ENCODE results near the gene MR1.
A peak's percentile ranks its signal among the peaks of the same experiment; 100 is the strongest.

Gene MR1

GRCh38 chr1:181062836-181063428, 29.1 kb downstream of the MR1 start:
- DNase-seq (ENCODE audit: low spot score): no peak

DNA sequence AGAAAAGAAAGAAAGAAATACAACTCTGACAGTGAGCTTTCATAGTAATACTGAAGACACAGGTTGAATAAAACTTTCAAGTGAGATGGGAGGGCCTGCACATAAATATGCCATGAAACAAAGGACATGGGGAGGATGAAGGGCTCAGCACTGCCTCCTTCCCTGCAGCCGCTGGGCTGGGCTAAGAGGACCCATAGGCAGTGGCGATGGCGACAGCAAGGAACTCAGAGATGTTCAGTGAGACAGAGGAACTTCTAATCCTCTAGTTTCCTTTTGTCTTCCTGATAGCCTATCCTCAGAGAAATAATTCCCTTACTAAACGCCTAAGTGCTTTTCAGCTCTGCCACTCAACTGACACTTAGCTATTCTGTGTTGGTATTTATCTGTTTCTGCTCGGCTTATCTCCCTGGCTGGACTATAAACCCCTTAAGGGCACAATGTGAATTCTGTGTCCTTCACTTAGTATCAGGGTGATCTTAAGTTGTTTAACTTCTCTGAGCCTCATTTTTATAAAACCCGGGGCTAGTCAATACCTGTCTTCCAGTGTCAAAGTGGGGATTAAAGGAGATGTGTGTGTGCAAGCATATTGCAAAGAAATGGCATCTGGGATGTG, 30.3 kb downstream of the MR1 start:
- no peak for DNase-seq (ENCODE audit: low spot score)

DNA sequence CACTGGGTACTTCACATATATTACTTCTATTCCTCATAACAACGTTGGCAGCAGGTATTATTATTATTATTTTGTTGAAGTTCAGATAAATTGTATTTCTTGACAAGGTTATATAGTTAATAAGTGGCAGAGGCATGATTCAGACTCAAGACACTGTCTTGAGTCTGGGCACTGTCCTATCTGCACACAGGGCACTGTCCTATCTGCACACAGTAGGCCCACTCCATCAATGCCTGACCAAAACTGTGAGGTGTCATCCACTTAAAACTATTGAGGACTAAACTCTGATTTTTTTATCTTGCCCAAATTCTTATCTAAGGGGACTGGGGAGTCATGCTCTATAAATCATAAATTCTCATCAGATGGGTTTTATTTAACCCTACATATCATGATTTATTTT, 30.9 kb downstream of the MR1 start:
- no peak for DNase-seq (ENCODE audit: low spot score)

DNA sequence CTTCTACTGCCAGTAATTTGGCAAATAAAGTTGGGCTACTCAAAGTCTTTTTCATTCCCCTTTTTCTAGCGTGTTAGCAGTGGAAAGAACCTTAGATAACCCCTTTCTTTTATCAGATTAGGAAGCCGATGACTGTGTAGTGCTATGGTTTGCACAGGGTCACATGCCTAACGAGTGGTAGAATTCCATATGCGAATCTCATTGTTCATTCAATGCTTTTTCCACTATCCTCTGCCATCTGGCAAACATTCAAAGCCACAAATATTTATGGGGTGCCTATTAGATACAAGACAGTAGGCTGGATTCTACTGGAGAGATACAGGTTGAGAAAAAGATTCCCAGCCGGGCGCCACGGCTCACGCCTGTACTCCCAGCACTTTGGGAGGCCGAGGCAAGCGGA, 39.9 kb downstream of the MR1 start:
- DNase-seq (ENCODE audit: low spot score): peak; percentile 86

DNA sequence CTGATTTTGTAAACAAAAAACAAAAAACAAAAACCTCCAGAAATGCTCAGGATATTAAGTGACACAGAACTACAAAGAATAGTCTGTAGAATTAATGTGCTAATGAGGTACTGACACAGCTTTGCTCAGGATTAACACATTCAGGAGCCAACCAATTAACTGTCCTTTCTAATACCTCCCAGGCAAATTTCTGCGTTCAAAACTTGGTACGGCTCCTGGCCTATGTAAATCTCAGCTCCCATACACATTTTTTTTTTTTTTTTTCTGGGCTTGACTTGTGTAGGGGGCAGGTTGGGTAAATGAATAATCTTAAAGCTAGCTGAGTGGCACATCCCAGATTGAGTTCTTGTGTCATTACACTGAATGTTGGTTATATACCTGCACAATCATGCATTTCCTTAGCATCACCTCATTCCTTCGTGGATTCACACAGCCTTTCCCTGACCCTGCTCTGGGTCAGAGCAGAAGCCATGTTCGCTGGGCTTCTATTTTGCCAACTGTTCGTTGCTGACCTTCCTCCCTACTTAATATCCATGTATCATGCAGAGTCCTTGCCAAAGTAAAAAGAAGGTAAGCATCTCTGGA, 42.1 kb downstream of the MR1 start:
- no peak for DNase-seq (ENCODE audit: low spot score)

GRCh38 chr1:181076852-181077251, 43.1 kb downstream of the MR1 start:
- DNase-seq (ENCODE audit: low spot score): no peak

DNA sequence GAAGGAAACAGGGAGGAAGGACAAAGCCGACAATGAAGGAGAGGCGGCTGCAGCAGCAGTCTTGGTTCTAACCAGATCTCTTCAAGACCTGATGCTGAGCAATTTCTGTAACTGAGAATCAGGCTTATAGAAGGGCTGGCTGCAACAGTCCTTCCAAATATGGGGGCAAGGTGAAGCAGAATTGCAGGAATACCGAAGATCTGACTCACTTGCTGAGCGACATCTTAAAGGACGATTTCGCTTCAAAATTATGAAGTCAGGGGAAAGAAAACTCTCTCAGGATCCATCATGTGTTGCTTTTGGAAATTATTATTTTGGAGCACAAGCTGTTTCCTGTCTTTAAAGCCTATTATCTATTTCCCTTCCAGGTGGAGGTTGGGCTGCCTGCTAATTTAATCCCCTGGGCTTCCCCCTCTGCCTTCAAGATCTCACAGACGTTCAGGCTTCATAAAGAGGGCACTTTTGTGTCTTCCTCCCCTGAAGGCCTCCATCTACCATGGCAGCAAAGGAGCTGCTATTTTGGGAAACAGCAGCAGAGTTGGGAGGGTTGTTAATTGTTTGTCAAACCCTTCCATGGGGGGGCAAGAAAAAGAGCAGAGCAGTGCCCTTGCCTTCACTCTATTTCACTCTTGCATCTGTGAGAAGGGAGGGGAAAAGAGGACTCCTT, 43.9 kb downstream of the MR1 start:
- DNase-seq (ENCODE audit: low spot score): no peak

GRCh38 chr1:181079382-181079781, 45.6 kb downstream of the MR1 start:
- DNase-seq (ENCODE audit: low spot score): no peak

DNA sequence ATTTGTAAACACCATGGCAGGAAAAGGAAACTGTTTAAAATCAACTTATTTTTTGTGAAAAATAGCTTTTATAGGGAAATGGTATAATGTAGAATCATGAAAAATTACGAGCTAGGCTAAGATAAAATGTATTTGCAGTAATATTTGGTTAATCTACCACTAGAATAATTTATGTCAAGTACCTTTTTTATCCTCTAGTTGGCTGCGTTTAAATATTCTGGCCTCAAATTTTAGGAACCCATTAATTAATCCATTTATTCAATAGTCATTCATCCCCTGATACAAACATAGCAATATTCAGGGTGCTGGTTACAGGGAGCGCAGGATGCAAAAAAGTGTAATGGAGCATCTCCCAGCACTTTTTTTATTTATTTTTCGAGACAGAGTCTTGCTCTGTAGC, 46.1 kb downstream of the MR1 start:
- no peak for DNase-seq (ENCODE audit: low spot score)

DNA sequence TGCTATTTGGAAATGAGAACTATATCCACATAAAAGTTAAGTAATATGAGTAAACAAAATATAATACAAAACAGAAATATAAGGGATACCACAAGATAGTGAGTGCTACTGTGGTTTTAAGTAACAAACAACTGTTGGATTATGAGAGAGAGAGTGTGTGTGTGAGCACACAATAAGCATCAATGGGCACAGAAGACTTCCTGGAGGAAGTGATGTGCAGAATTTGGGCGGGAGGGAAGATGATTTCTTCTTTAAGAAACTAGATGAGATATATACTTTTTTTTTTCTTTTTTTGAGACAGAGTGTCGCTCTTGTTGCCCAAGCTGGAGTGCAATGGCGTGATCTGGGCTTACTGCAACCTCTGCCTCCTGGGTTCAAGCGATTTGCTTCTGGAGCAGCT, 46.8 kb downstream of the MR1 start:
- no peak for DNase-seq (ENCODE audit: low spot score)

DNA sequence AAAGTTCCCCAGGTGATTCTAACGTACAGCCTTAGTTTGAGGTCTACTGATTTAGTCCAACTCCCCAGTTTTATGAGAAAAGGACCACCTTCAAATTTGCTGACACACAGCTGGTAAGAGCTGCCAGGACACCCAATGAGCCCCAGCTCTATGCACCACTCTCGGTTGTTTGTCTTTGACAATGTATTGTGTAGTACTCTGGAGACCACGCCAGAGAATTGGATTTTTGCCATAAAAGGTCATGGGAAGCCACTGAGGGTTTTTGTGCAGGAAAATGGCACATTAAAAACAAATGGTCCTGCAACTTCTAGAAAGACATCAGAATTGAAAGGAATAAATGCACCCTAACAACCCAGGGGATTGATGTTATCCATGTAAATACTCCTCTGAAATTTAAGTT, 47.6 kb downstream of the MR1 start:
- no peak for DNase-seq (ENCODE audit: low spot score)

- DNase-seq (ENCODE audit: low spot score): peak; percentile 77
These were observed 50.2 kb downstream of the MR1 start for GRCh38 chr1:181083842-181084605.

- DNase-seq (ENCODE audit: low spot score): no peak
These were observed 50.8 kb downstream of the MR1 start for GRCh38 chr1:181084606-181084969.

DNA sequence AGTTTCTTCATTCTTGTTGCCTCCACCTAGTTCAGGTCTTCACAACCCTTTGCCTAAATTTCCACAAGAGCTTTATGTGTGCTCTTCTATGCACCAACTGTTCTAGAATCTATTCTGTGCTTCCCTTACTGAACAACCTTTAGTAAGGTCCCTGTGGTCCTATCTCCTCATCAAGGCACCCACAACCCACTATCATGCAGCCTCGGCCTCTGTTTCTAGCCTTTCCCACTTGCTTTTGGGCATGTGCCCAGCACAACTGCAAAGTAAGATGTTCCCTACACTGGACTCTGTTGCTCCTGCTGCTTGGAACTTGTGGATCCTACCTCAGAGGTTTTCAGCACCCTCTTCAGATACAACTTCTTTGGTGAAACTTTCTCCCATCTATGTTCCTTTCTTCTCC, 52.3 kb downstream of the MR1 start:
- no peak for DNase-seq (ENCODE audit: low spot score)

DNA sequence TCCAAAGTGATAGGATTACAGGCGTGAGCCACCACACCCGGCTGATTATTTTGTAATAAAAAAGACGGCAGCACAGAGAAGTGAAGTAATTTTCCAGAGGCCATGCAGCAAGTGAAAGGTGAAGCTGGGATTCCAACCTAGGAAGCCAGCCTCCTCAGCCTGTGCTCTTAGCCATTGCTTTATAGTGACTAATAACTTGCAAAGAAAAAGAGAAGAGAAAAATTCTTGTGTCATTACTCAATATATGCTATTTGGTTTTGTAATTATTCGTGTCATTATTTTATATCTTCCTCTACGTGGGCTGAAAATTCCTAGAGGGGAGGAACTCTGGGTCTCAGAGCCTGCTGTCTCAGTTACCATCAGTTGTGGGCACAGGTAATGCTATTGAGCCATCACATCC, 53.1 kb downstream of the MR1 start:
- peak; percentile 46 for DNase-seq (ENCODE audit: low spot score)

DNA sequence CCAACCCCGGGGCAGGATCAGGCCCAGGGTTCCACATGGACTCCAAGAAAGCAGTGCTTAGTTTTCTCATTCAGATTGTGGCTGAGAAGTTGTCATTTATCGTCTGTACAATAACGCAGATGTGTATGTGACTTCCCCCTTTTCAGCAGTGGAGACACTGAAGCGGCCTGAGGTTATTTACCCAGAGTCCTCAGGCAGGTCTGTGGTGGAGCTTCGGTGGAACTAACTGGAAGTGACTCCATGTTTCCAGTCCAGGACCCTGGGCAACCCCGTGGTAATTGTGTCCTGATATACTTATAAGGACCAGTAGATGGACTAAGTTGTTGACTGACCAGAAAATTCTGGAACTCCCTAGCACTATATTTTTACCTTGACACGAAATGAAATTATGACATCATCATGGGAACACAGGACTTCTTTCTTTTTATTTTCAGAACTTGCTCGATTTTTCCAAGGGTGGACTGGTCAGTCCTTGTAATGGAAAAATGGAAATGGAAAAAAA, 53.7 kb downstream of the MR1 start:
- peak; percentile 55 for DNase-seq (ENCODE audit: low spot score)

GRCh38 chr1:181088079-181089016, 54.6 kb downstream of the MR1 start, which contains the start of gene IER5:
Gene IER5 (plus strand): TSS chr1:181088700. CDS start chr1:181088903, 203 bp downstream.
- DNase-seq (ENCODE audit: low spot score): peak; percentile 96

DNA sequence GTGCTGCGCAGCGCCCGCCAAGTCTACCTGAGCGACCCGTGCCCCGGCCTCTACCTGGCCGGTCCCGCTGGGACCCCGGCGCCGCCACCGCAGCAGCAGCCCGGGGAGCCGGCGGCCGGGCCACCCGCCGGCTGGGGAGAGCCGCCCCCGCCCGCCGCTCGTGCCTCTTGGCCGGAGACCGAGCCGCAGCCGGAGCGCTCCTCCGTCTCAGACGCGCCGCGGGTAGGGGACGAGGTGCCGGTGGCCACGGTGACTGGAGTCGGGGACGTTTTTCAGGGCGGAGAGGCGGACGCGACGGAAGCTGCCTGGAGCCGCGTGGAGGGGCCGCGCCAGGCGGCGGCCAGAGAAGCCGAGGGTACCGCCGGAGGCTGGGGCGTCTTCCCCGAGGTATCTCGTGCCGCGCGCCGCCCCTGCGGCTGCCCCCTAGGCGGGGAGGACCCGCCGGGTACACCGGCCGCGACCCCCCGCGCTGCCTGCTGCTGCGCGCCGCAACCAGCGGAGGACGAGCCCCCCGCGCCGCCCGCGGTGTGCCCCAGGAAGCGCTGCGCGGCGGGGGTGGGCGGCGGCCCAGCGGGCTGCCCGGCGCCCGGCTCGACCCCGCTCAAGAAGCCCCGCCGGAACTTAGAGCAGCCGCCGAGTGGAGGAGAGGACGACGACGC, 55.4 kb downstream of the MR1 start:
- no peak for DNase-seq (ENCODE audit: low spot score)

DNA sequence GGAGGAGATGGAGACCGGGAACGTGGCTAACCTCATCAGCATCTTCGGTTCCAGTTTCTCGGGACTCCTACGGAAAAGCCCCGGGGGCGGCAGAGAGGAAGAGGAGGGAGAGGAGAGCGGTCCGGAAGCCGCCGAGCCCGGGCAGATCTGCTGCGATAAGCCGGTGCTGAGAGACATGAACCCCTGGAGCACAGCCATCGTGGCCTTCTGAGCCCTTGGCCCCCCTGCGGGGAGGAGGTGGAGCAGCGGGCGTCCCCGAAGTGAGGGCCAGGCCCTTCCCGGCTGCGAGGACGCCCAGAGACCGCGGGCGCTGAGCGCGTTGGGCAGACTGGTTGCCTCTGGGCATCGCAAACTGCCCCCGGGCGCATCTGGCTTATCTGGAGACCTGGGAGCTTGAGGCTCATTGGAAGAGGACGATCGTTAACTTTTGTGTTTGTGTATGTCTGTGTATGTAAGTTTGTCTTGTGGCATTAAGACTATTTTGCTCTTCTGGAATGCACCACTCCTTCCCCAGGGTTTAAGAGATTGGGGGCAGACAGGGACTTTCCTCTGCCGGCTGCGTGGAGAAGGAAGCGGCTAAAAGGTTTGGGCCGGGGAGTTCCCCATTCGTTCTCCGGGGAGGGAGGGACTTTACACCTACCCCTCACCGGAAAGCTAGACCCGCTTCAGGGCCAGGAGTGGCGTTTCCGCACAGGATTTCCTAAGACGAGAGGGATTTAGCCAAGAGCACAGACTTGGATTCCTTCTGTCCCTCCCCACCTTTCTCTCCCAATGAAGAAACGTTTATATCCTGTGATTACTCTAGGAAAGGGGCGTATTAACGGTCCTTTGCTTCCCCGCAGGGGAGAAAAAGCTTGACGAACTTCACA, 56.1 kb downstream of the MR1 start:
- DNase-seq (ENCODE audit: low spot score): no peak

DNA sequence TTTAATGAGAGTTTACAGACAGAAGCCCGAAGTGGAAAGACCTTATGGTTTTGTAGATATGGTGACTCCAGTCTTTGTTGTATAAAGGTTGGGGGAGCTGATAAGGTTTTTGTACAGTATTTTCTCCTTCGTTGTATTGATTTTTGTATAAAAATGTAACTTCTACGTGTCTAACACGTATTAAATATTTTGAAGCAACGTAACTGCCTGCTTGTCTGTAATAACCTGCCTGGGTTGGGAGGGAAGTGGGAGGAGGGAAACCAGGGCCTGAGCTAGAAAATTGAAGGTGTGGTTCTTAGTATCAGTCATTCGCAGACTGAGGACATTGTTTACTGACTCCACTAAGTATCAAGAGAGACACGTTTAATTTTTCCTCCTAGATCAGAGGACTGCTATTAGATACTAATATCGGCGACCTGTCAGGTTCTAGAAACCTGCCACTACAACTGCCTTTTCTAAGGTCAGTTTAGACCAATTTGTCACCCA, 56.9 kb downstream of the MR1 start:
- DNase-seq (ENCODE audit: low spot score): no peak
